NT2/D1 (cell line): ENCODE measurements around the gene CCDC197.

Experiments used
- DNase-seq: peaks from one replicate; pipeline ENCODE4 v3.0.0-alpha.2; 2011; ENCODE audit warnings: low read depth, low spot score
- H3K27me3 ChIP-seq: 2 replicates; pipeline ENCODE4 v1.6.0; 2011; ENCODE audit warnings: mild to moderate bottlenecking; ENCODE audit not compliant: insufficient read length, insufficient read depth
- H3K36me3 ChIP-seq: 2 replicates; pipeline ENCODE4 v1.6.1; 2011; ENCODE audit warnings: mild to moderate bottlenecking, low read length, mixed read lengths; ENCODE audit not compliant: insufficient read depth, insufficient read length
- H3K4me1 ChIP-seq: 2 replicates; pipeline ENCODE4 v1.5.1; 2011; ENCODE audit not compliant: insufficient read depth, insufficient read length
- H3K4me3 ChIP-seq: 2 replicates; pipeline ENCODE4 v1.5.1; 2011; ENCODE audit warnings: low read depth; ENCODE audit not compliant: insufficient read length
- H3K9ac ChIP-seq: 2 replicates; pipeline ENCODE4 v1.6.0; 2011; ENCODE audit warnings: low read depth; ENCODE audit not compliant: insufficient read length
- H3K9me3 ChIP-seq: 2 replicates; pipeline ENCODE4 v1.5.1; 2011; ENCODE audit warnings: mild to moderate bottlenecking, low read length; ENCODE audit not compliant: insufficient read depth
- SUZ12 ChIP-seq: IDR thresholded peaks from 2 replicates; pipeline ENCODE4 v1.6.1; 2011; ENCODE audit not compliant: insufficient read length, insufficient read depth; ENCODE audit errors: extremely low read depth
- YY1 ChIP-seq: IDR thresholded peaks from 2 replicates; pipeline ENCODE4 v1.6.1; 2011; ENCODE audit not compliant: insufficient read length, insufficient read depth
- ZNF274 ChIP-seq: IDR thresholded peaks from 2 replicates; pipeline ENCODE4 v1.6.1; 2011; ENCODE audit warnings: mild to moderate bottlenecking, low read depth, low read length

Gene CCDC197

DNA sequence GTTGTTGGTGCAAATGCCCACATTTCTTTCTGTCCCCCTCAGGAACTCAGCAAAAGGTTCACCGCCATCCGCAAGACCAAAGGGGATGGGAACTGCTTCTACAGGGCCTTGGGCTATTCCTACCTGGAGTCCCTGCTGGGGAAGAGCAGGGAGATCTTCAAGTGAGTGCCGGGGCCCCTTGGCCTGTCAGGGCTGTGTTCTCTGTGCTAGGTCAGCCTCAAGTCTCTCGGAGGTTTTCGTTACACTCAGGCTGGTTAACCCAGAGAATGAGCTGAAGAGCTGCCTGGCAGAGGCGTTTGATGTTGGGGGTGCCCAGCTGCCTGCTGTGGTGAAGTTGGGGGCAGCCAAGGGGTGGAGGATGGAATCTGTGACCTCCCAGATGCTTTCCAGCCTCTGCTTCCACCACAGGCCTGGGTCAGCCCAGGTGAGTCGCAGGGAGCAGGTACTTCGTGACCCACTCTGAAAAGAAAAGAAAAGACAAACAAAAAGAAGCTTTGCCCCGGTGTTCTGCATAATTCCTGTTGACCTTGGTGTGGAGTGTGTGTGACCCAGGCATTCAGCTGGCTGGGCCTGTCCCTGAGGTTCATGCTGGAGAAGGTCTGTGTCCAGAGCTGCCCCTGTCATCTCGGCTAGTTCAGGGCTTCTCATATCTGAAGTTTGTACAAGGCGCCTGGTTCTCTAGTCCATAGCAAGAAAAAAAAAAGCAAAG, 42.0 kb downstream of the CCDC197 start:
- peaks cover 10% of the 10 kb centered on the region for H3K9me3 ChIP-seq
- DNase-seq: no peak
- TF ChIP-seq ZNF274: no peak
- TF ChIP-seq SUZ12: no peak
- TF ChIP-seq YY1: no peak
- H3K4me1 ChIP-seq: peaks cover 12% of the 10 kb centered on the region
- H3K27me3 ChIP-seq: no peaks in the 10 kb centered on the region
- peak overlapping the region; percentile 21 for H3K9ac ChIP-seq
- H3K36me3 ChIP-seq: peaks cover 14% of the 10 kb centered on the region
- no peak overlapping the region for H3K4me3 ChIP-seq

DNA sequence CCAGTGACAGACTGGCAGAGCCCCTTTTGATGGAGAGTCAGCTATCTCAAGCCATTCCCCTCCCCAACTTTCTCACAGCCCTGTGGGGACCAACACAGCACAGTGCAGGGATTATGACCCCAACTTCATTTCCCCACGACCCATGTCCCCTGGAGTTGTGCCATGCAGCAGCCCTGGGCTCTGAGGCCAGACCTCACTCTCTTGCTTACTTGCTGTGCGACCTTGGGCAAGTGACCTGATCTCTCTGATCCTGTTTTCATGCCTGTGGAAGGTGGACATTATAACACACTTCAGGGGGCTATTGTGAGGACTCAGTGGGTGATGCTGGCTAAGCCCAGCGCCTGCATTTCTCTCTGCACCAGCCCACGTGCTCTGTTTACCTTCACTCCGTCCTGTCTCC, 43.1 kb downstream of the CCDC197 start:
- H3K4me3 ChIP-seq: no peak overlapping the region
- no peaks in the 10 kb centered on the region for H3K9me3 ChIP-seq
- no peaks in the 10 kb centered on the region for H3K27me3 ChIP-seq
- no peak for TF ChIP-seq ZNF274
- DNase-seq: no peak
- H3K36me3 ChIP-seq: peaks cover 25% of the 10 kb centered on the region
- peaks cover 12% of the 10 kb centered on the region for H3K4me1 ChIP-seq
- H3K9ac ChIP-seq: no peak overlapping the region

GRCh38 chr14:94040796-94041195, 43.7 kb downstream of the CCDC197 start:
- no peak for TF ChIP-seq YY1
- no peak for TF ChIP-seq SUZ12
- TF ChIP-seq ZNF274: no peak

DNA sequence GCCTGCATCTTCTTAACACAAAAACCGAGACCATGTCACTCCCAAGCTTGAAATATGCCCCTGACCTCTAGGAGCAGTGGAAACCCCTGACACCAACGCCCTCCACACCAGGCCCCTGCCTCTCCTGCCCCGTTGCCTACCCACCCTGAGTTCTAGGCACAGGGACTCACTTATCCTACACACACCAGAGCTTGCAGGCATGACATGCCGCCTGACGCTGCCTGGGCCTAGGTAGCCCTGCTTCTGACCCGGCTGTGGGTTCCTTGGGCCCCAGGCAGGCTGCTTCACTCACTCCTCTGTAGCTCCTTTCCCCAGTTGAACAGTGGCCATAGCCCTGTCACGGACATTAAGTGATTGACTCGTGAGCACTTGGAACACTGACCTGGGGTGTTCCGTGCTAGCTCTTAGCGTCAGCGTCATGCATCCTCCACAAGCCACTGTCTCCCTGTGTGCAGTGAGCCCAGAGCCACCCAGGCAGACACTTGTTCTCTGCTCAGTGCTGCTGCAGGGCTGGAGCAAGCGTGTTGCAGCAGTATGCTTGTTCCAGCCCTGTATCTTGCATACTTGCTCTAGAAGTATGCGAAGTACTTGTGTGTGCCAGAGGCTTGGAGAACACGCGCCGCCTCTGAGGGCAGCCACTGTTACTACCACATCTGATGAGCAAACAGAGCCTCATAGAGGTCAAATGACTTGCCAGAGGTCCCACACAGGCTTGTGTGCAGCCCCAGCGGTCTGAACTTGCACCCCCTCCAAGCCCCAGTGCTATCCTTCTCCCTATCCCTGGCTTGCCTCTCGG, 44.6 kb downstream of the CCDC197 start:
- H3K4me1 ChIP-seq: peaks cover 8% of the 10 kb centered on the region
- no peaks in the 10 kb centered on the region for H3K27me3 ChIP-seq
- H3K36me3 ChIP-seq: peaks cover 38% of the 10 kb centered on the region
- H3K9me3 ChIP-seq: no peaks in the 10 kb centered on the region
- H3K9ac ChIP-seq: no peak overlapping the region
- TF ChIP-seq YY1 (no peak), SUZ12 (no peak), ZNF274 (no peak)
- no peak for DNase-seq
- H3K4me3 ChIP-seq: no peak overlapping the region

More at GRCh38 chr14:94040796-94041195, 43.7 kb downstream of the CCDC197 start:
- H3K4me1 ChIP-seq: peaks cover 12% of the 10 kb centered on the region
- no peak overlapping the region for H3K4me3 ChIP-seq
- H3K9ac ChIP-seq: no peak overlapping the region
- DNase-seq: no peak
- H3K36me3 ChIP-seq: peaks cover 30% of the 10 kb centered on the region
- H3K9me3 ChIP-seq: no peaks in the 10 kb centered on the region
- no peaks in the 10 kb centered on the region for H3K27me3 ChIP-seq

DNA sequence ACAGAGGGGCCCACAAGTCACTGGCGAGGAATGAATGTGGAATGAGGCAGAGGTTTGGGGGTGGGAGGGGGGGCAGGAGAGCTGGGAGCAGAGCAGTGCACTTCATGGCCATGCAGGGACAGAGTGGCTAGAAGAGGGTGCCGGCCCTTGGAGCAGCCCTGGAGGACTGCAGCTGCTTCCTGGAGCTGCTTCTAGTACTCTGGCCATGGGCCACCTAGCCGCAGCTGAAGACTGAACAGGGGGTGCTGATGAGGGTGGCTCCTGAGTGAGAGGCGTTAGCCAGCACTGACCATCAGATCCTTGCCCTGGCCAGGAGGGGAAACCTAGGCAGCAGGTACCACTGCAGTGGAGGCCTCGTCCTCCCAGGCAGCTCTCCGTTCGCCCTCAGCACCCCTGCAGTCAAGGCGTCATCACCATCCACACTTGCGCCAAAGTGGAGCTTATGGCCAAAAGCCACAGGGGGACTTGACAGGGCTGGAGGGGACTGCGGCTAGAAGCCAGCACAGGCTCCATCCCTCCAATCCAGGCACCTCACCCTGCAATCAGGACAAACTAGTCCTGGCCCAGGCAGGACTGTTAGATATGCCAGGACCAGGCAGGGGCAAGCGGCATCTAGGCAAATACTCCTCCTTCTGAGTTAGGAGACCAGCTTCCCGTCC, 45.5 kb downstream of the CCDC197 start:
- Histone ChIP-seq H3K36me3 (peaks cover 46% of the 10 kb centered on the region), H3K4me1 (peaks cover 8% of the 10 kb centered on the region), H3K9me3 (no peaks in the 10 kb centered on the region), H3K9ac (no peak overlapping the region), H3K4me3 (no peak overlapping the region), H3K27me3 (no peaks in the 10 kb centered on the region)
- TF ChIP-seq YY1 (no peak), SUZ12 (no peak), ZNF274 (no peak)
- no peak for DNase-seq

- H3K27me3 ChIP-seq: no peaks in the 10 kb centered on the region
- H3K4me3 ChIP-seq: no peak overlapping the region
- H3K9me3 ChIP-seq: no peaks in the 10 kb centered on the region
- TF ChIP-seq ZNF274 (no peak), SUZ12 (no peak), YY1 (no peak)
- H3K4me1 ChIP-seq: peaks cover 8% of the 10 kb centered on the region
- no peak for DNase-seq
- no peak overlapping the region for H3K9ac ChIP-seq
- H3K36me3 ChIP-seq: peaks cover 52% of the 10 kb centered on the region
Measured at GRCh38 chr14:94043111-94043755, 46.1 kb downstream of the CCDC197 start.
